Bladder microvascular endothelial cell (primary cell): ENCODE measurements around the gene PPP3CB. TPM values are rescaled to one million over a fixed set of nuclear protein-coding genes. Genes with fewer than 3 reads are reported as not detected.

ENCODE experiments used
- total RNA-seq: library from RNA; depleted of rRNA; stranded (reverse); fragments of >200 nt; gene quantifications from 2 replicates; pipeline ENCODE4 v1.2.3, GENCODE V29; 2014

The PPP3CB gene
- total RNA-seq, result 10.5 and 22.8 TPM in 2 replicates

DNA sequence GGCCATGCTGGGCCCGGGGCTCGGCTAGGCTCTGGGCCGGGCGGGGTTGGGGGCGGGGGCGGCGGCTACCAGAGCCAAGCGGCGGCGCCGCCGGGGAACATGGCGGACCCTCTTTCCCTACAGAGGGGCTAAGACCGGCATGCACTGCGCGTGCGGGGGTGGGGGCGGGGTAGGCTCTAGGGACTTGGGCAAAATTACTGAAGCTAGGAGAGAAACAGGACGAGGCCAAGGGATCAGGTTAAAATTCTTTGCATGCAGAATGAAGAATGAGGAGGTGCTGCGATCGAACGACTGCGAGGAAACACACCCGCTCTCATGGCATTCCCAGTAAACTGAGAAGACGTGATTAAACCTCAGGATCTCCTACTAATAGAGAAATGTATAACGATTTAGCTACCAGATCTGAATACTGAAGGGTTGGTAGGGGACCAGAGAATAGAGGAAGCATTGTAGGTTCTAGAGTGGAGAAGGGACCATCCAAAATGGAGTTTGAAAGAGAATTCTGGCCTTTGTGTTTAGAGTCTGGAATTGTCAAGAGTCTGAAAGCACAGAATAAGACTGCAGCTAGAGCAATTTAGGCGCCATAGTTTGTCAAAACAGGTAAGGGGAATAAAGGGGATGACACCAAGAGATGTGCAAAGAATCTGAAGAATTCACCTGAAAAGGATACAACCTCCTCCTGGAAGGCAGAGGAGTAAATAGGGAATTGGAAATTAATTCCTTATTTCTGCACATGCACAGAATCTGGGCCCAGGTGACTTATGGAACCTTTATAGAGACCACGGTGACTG, at the start of gene PPP3CB:
TSS of gene PPP3CB (minus strand) at position 141 of the 791 bp plus-strand sequence. CDS start at position 6, 135 bp downstream.

GRCh38 chr10:73433538-73433867, 62.3 kb downstream of the PPP3CB start, which contains the start of gene MSS51:
Gene MSS51, minus strand, starts transcription at chr10:73433561. Its CDS starts 5,277 bp downstream, at chr10:73428284.

GRCh38 chr10:73413528-73414229, 82.1 kb downstream of the PPP3CB start, which contains the start of gene ANXA7:
Gene ANXA7, minus strand, starts transcription at chr10:73414058. Its CDS starts 13,202 bp downstream, at chr10:73400856.

Other genes with a start within 250 kb of the PPP3CB start
- gene DNAJC9, start 248.8 kb downstream of the PPP3CB start, total RNA-seq, result 44.6 and 46.8 TPM in 2 replicates
- gene MRPS16, start 243.4 kb downstream of the PPP3CB start, total RNA-seq, result 47.4 and 48.0 TPM in 2 replicates
- gene CFAP70, start 137.2 kb downstream of the PPP3CB start, total RNA-seq, result 0.16 and 0.25 TPM in 2 replicates
- 56.3 and 77.1 TPM in 2 replicates for gene ANXA7, start 82.0 kb downstream of the PPP3CB start, total RNA-seq
- gene MSS51, start 62.5 kb downstream of the PPP3CB start, total RNA-seq, result 0.49 and 1.4 TPM in 2 replicates
- 6.5 and 15.8 TPM in 2 replicates for gene USP54, start 95.3 kb upstream of the PPP3CB start, total RNA-seq
- gene MYOZ1, start 145.4 kb upstream of the PPP3CB start, total RNA-seq, result not detected in 2 replicates
- under 0.01 TPM in 1 of 2 replicates, not detected in the other for gene SYNPO2L, start 160.0 kb upstream of the PPP3CB start, total RNA-seq
- gene AGAP5, start 202.1 kb upstream of the PPP3CB start, total RNA-seq, result 0.81 and 4.0 TPM in 2 replicates
- 46.6 and 115 TPM in 2 replicates for gene SEC24C, start 248.3 kb upstream of the PPP3CB start, total RNA-seq